GM21390 (cell line): ENCODE measurements around the gene CAVIN2.
A peak's percentile ranks its signal among the peaks of the same experiment; 100 is the strongest.

Experiments
- ATAC-seq: cut with Tn5 transposase; IDR thresholded peaks from one replicate; pipeline ENCODE4 v1.9.1; 2021; ENCODE audit not compliant: unreplicated experiment

Gene CAVIN2

DNA sequence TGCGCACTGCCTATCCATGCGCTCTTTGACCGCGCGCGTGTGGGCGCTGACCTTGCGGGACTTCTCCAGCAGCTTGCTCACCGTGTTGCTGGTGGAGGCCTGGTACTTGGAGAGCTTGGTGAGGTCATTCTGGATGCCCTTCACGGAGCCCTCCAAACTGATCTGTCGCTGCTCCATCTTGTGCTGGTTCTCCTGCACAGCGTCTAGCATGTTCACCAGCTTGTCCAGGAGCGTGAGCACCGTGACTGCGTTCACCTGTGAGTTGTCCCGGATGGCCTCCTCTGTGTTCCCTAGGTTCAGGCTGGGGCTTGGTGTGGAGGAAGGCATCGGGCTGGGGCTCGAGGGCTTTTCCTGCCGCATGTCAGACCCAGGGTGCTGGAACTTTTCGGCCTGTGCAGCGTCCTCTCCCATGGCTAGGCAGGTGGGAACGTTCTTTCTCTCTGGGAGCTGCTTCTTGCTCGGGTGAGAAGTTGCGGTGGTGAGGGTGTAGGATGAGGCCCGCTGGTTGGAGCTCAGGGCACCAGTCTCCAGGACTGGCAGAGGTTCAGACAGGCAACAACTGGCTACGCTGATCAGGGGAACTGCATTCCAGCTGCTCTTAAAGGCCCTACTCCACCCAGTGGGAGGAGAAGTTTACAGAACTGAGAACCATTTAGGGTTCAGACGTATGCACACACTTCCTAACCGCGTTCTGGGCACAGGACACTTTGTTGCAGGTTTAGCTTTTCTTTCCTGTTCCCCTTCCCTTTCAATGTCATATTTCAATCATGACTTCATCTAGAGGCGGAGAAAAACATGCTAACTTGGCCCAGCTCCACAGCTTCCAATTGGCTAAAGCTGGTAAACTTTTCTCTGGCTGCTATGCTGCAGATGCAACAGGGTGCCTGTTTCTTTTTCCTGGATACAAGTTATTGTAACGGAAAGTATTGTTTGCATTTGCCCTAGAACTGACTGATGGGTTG lies at the start of gene CAVIN2:
Gene CAVIN2, minus strand, starts transcription at position 574 of the 962 bp plus-strand sequence. Its CDS starts 163 bp downstream, at position 411.
- peak; percentile 50 for ATAC-seq

- ATAC-seq = no peak
These were observed 48.9 kb upstream of the CAVIN2 start for GRCh38 chr2:191895743-191896142.

DNA sequence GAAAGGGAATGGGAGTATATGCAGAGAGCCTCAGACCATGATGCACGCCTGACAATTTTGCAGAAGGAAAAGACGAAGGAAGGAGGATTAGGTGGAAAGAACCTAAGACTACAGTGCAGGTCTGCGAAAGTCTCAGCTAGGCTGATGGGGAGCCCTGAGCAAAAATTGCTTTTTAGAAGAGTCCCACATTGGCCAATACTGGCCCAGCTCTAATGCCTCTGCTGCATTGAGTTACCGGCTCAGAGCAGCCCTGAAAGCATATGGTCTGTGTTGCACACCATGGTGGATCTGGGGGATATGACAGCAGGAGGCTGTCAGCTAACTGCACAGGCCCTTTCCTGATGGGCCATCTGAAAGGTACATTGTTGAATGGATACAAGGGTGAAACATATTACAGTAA lies 48.3 kb upstream of the CAVIN2 start:
- no peak for ATAC-seq

DNA sequence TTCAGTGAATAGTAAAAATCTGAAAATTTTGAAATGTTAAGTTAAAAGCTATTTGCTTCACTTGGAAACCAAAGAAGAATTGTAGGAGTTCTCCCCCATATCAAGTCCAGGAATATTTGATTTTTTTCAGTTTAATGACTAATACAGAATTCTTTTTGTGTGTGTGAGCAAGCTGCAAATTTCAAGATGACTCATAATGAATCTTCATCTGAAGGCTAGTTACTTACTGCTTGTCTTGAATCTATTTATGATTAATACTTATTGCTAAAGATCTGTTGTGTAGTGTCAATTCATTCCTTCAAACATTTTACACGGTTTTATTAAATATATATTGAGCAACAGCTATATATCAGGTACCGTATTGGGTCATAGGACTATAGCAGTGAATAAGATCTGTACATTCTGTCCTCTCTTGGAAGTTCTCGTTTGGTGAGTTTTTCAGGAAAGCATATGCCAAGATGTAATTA lies 47.8 kb upstream of the CAVIN2 start:
- ATAC-seq = peak; percentile 47

GRCh38 chr2:191892391-191892790 lies 45.5 kb upstream of the CAVIN2 start:
- no peak for ATAC-seq

GRCh38 chr2:191891656-191892055 lies 44.8 kb upstream of the CAVIN2 start:
- no peak for ATAC-seq

GRCh38 chr2:191889931-191890330 lies 43.0 kb upstream of the CAVIN2 start:
- no peak for ATAC-seq

GRCh38 chr2:191888400-191889166 lies 41.7 kb upstream of the CAVIN2 start:
- ATAC-seq = no peak

DNA sequence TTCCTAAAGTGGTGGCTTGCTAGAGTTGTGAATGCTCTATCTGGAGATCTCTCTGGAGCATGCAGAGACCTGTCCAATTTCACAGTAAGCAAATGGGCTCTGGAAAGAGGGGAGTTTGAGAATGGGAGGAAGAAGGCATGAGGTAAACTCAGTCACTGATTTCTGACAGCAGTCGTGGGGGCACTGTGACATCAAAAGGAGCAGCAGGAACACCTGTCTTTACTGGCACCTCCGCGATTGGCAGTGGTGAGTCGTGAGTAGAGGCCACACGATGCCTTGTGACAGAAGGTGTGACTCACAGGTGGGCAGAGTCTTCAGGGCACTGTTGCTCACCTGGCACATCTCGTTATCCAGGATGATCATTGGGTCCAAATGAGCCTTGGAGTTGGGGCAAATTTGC lies 38.8 kb upstream of the CAVIN2 start:
- no peak for ATAC-seq

- no peak for ATAC-seq
These were observed 38.2 kb upstream of the CAVIN2 start for GRCh38 chr2:191885098-191885497.

DNA sequence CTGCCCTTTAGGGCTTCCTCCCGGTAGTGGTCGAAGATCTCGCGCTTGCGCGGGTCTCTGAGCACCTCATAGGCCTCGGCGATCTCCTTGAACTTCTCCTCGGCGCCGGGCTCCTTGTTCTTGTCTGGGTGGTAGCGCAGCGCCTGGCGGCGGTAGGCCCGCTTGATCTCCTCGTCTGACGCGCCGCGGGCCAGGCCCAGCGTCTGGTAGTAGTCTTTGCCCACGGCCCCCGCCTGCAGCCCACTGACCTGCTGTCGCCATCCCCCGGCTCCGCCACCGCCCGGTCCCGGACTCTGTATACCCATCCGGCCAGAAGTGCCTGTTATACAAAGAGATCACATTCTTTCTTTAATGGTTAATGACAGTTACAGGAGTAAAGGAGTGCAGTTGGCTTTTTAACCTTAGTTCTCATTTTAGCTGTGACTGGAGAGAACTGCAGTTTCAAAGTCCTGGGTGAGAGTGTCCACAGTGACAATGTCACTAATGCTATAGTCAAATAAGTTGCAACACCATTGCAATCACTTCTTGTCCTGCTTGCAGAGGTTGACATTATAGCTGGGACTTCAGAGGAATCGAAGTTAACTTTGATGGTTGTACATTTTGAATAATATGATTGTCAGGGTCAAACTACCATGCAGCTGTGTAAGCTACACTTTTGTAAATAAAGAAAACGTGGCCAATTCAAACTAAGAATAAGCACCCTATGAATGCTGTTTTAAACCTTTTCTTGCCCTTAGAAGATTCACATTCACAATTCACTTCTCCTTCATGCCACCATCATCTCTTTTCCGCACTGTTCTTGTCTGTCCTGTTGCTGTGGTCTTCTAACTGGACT lies 35.3 kb upstream of the CAVIN2 start:
- no peak for ATAC-seq

DNA sequence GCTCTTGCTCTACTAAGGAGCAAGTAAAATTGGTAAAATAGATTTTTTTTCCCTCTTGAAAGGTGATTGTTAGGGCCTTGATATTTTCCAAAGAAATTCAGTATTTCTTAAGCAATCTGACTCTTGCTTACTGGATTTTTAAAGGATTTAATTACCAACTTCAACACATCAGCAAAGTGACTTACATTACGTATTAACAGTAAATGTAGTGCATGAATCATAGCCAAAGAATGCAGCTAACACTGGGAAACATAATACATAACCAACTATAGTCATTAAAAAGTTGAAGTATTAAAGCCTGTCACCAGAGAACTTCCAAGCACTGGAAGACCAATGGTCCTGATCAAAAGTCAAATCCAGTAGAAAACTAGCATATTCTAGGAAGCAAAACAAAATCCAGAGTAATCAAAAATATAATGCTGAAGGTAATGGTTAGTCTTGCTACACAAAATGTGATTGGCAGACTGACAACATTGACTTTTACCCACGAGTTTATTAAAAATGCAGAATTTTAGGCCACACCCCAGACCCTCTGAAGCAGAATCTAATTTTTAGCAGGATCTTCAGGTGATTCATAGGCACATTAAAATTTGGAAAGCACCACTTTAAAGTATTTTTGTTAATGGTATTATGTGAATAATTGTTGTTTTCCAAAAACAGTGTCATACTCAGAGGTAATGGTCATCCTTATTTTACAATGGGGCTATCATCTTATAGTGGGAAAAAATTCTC lies 31.8 kb upstream of the CAVIN2 start:
- ATAC-seq = no peak

DNA sequence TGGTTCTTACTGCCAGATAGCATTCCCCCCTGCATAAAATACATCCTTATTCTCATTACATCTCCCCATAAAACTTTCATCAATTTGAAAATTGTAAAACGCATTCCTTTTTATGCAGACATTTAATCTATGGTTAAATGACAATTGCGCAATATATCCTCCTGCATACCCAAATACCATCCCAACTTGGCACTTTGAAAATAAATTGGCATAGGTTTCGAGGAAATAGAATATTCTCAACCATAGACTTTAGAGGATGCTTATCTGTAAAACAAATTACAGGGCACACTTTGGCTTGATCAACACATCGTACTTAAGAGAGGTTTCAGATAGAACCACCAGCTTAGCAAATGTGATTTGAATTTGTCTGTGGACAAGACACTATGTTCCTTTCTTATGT lies 31.0 kb upstream of the CAVIN2 start:
- ATAC-seq = no peak

- no peak for ATAC-seq
These were observed 29.0 kb upstream of the CAVIN2 start for GRCh38 chr2:191875859-191876258.

- ATAC-seq = no peak
These were observed 23.9 kb upstream of the CAVIN2 start for GRCh38 chr2:191870744-191871143.

DNA sequence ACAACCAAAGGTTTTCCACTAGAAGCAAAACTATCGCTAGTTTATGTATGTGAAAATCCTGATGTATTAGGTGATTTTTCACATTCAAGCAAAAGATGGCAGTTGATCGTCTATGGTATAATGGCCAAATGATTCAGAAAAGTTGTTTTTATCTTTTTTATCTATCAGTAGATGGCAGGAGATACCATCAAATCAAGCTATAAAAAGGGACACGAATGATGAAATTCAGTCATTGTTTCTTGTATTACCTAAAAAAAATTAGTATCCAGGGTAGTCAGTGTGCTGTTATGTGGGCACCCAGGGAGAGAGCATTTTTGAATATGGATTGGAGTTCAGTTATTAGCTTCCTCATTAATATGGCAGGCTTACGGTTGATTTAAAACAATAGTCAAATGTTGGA lies 22.9 kb upstream of the CAVIN2 start:
- ATAC-seq = no peak

- no peak for ATAC-seq
These were observed 22.3 kb upstream of the CAVIN2 start for GRCh38 chr2:191869178-191869577.

GRCh38 chr2:191867507-191867847 lies 20.6 kb upstream of the CAVIN2 start:
- no peak for ATAC-seq

- ATAC-seq = no peak
These were observed 20.0 kb upstream of the CAVIN2 start for GRCh38 chr2:191866675-191867506.

GRCh38 chr2:191866195-191866594 lies 19.3 kb upstream of the CAVIN2 start:
- ATAC-seq = no peak
